NCI-H1694 treated with DMSO at 0.1 percent for 48 hours (cell line): Measurements from ENCODE around the gene MCAM.
A peak's percentile ranks its signal among the peaks of the same experiment; 100 is the strongest.

ENCODE experiments used
- DNase-seq: peaks from one replicate; lab custom pipeline; 2025; lab: John Stamatoyannopoulos, UW

The MCAM gene

GRCh38 chr11:119345685-119346084, 28.8 kb upstream of the MCAM start:
- DNase-seq: no peak

- no peak for DNase-seq
These were observed 27.5 kb upstream of the MCAM start for GRCh38 chr11:119344291-119345010.

DNA sequence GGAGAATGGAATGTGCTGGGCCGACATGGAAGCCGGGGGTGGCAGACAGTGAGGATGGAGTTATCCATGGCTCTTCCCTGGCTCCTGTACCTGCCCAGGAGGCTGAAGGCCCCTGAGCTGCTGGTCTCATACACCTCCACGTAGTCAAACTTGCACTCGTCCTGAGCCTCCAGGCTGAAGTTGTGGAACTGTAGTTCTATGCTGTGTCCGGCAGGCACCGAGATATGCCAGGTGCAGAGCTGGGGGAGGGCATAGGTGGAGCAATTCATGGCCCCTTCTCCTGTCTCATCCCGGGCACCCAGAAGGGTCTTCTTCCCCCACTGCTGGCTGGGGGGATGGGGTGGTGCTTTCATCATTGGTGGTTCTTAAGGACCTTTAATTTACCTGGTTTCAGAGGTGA, 26.8 kb upstream of the MCAM start:
- no peak for DNase-seq

DNA sequence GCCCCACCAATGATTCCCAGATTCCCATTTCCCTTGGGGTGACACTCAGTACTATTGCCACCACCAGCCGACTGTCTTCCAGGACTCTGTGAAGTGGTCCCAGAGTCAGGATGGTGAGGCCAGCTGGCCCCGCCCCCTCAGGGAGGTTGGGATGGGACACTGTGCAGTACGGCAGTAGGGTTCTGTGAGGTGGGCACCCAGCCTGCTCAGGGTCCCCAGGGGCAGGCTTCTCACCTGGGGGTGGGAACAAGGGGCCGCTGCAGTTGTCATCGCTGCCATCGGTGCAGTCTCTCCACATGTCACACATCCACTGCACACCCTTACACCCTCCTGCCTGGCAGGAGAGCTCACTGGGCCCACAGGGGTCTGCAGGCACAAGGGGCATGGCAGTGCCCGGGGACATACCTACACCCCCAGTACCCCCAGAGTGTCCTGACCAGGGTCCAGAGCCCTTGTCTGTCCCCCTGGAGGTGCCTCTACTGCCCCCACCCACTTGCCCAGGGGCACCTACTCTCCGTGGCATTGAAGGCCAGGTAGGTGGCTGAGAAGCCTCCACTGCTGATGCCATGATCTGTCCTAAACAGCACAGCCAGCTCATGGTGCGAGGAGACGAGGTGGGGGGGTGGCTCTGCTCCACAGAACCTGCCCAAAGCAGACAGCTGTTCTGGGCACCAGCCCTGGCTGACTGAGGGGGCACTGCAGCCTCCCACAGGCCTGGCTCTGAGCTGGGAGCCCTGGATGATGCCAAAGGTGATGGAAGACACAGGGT, 25.6 kb upstream of the MCAM start:
- no peak for DNase-seq

- no peak for DNase-seq
These were observed 25.0 kb upstream of the MCAM start for GRCh38 chr11:119342023-119342300.

- no peak for DNase-seq
These were observed 24.5 kb upstream of the MCAM start for GRCh38 chr11:119341222-119342022.

DNA sequence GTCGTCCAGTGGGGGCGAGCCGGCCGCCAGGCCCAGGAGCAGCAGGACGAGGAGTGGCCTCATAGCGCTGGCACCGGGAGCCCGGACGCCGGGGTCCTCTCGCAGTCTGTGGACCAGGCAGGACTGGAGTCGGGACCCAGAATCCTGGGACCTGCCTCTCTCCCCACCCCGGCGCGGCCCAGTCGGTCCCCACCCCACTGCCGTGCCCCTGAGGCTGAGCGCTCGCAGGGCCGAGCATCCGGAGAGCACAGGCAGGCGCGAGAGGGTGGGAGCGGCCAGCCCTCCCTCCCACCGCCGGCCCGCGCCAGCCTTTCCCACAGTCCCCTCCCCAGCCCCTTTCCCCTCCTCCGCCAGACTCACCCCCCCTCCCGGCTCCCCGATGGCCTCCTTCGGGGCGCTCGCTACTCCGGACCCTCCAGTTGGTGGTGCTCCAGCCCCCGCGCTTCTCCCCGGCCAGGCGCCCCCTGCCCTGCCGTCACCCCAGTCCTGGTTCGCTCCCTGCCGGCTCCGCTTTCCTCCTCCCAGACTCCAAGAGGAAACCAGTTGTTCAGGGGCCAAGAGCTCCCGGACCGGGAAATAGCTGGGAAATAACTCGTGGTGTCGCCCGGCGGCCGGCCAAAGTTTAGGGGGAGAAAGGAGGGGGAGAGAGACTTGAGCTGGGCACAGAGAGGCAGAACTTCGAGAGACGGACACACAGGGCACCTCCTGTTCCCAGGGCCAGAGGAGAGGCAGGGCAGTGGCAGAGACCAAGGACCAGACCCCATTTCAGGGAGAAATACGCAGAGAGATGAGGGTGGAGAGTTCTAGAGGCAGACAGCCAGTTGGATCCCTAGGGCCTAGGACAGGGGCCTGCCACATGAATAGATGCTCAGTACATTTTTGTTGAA, 23.6 kb upstream of the MCAM start, which contains the start of gene C1QTNF5:
TSS of gene C1QTNF5 (minus strand) at position 549 of the 887 bp plus-strand sequence. CDS start at position 63, 486 bp downstream.
- DNase-seq: no peak

DNA sequence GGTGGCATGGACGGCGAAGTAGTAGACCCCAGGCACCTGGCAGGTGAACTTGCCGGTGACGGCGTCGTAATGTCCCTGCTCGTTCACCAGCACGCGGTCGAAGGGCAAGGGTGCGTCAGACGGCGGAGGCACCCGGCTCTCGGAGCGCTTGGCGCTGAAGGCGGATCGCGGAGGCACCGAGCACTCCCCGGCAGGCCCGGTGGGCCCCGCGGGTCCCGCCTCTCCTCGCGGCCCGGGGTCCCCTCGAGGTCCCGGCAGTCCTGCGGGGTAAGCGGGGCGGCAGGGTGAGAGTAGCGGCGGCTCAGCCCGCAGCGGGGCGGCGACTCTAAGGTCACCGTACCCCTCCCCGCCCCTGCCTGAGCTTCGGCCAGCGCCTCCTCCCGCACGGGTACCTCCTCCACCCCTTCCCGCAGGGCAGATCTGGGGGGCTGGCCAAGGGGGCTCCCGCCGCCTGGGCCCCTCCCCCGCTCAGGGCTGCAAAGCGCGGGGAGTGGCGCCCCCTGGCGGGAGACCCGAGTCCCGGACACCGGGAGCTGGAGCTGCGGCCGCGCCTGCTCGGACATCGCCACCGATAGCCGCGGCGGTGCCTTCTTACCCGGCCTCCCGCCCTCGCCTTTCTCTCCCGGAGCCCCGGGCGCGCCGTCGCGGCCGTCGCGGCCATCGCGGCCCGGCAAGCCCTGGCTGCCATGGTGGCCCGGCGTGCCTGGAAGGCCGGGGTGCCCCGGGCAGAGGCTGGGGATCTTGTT, 22.8 kb upstream of the MCAM start:
- no peak for DNase-seq

GRCh38 chr11:119338965-119339588, 22.1 kb upstream of the MCAM start:
- no peak for DNase-seq

GRCh38 chr11:119338318-119338890, 21.5 kb upstream of the MCAM start:
- DNase-seq: no peak

GRCh38 chr11:119337581-119338317, 20.8 kb upstream of the MCAM start:
- DNase-seq: no peak

DNA sequence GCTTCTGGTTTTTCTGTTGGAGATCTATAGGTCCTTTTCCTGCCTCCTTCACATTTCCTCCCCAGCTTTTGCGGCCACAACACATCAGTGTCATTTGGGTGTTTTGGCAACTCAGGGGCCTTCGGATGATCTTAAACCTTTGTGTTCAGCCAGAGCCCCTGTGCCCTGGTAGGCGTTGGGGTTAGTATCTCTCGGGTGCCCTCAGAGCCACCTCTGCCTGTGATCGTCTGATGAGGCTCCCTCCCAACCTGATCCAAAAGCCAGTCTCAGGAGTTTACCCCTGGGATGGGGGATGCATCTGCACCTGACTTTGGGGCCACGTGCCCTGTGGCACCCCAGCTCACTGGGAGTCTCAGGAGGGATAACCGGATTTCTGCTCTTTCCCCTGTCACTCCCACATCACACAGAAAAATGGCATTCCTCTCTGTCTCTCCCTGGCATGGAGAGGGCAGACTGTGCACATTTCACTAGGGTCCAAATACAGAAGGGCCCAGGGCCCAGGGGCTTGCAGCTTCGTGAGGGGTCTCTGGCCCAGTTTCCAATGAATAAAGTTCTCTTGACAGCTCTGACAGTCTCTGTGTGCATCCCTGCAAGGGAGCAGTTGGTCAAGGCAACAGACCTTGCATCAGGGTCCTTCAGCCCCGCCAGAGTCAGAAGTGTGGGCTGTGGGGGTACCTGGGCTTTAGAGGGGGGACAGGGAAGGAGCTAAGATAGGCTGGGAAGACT, 20.0 kb upstream of the MCAM start:
- no peak for DNase-seq

DNA sequence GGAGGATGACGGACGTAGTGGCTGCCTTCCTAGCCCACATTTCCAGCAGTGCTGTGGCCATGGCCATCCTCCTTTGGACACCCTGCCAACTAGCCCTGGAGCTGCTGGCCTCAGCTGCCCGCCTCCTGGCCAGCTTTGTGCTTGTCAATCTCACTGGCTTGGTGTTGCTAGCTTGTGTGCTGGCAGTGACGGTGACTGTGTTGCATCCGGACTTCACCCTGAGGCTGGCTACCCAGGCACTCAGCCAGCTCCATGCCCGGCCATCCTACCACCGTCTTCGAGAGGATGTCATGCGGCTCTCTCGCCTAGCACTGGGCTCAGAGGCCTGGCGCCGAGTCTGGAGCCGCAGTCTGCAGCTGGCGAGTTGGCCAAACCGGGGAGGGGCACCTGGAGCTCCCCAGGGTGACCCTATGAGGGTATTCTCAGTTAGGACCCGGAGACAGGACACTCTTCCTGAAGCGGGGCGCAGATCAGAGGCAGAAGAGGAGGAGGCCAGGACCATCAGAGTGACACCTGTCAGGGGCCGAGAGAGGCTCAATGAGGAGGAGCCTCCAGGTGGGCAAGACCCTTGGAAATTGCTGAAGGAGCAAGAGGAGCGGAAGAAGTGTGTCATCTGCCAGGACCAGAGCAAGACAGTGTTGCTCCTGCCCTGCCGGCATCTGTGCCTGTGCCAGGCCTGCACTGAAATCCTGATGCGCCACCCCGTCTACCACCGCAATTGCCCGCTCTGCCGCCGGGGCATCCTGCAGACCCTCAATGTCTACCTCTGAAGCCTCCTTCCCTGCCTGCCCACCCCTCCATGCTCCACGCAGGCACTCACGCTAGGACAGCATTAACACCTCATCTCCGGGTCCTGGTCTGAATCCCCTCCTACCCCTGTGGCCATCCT, 19.0 kb upstream of the MCAM start:
- no peak for DNase-seq

- DNase-seq: no peak
These were observed 18.2 kb upstream of the MCAM start for GRCh38 chr11:119335091-119335654.

DNA sequence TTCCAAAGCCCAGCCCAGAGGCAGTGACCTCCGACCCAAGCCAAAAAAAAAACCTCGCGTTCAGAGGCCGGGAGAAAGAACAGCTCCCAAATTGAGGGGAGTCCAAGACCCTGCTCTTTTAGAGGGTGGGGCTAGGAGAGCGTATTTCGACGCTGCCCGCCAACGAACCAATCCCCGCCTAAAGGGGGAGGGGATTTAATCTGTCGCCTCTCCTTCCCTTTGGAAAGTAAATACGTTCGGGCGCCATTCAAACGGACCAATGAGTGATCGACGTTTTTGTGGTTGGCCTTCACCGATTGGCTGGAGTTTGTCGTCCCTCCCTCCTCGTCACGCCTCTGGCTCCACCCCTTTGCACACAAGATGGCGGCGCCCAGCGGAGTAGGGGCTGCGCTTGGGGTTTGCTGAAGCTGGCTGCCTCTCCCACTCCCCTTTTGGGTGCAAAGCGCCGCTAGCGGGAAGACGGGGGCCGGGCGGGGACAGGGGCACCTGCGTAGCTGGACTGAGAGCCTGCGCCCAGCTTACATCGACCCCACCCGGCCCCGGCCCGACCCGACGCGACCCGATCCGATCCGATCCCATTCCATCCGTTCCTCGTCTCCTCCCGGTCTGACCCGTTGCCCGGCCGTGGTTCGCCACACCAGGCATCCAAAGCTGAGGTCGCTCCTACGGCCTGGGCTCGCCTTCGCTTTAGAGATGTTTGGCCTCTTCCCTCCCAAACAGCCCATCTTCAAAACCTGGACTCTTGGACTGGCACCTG, 17.4 kb upstream of the MCAM start, which contains the start of gene RNF26:
TSS of gene RNF26 (plus strand) at position 354 of the 757 bp plus-strand sequence. CDS start 596 bp downstream, outside the sequence.
- peak; percentile 89 for DNase-seq

- no peak for DNase-seq
These were observed 15.3 kb upstream of the MCAM start for GRCh38 chr11:119332111-119332765.
